ENCODE measurements around the gene ARID5B.

GRCh38 chr10:62025134-62025794 is 123.8 kb downstream of the ARID5B start:
- TF ChIP-seq CTCF (conservative IDR thresholded peaks at IDR 0.05 in 1 of 2, IDR thresholded peaks at IDR 0.05 in 1 of 2; ENCODE audit: low read depth in 1 of 2, low read length in 2 of 2) (no peak), EZH2 (IDR thresholded peaks at IDR 0.05; ENCODE audit: low read length, missing control alignments) (no peak)

Data from fibroblast of lung (primary cell).